ENCODE data around the gene SHBG. TPM values are rescaled to one million over a fixed set of nuclear protein-coding genes. Genes with fewer than 3 reads are reported as not detected.

SHBG gene
- total and polyA plus RNA-seq, 2 of the 4 experiments (the other 2 are of a cell fraction) = 0.36 to 0.38 TPM

- peaks cover 60% of the 10 kb centered on the region for H3K36me3 ChIP-seq (ENCODE audit: control insufficient read depth, insufficient read depth, low read length)
Observed at GRCh38 chr17:7591596-7591995, 38.3 kb upstream of the SHBG start.

More at GRCh38 chr17:7591596-7591995, 38.3 kb upstream of the SHBG start:
- Histone ChIP-seq H4K20me1 (ENCODE audit: insufficient read depth, low read length) (peaks cover 15% of the 10 kb centered on the region), H3K9me3 (ENCODE audit: control insufficient read depth, insufficient read depth, low read length) (no peaks in the 10 kb centered on the region), H3K18ac (ENCODE audit: low read depth, low read length) (no peak overlapping the region), H2AFZ (replicated peaks; ENCODE audit: low read length, poor library complexity) (no peak overlapping the region), H4K5ac (ENCODE audit: low read depth, low read length) (no peak overlapping the region), H3K79me1 (ENCODE audit: low read depth in 1 of 2, low read length in 2 of 2) (peaks cover 15 to 47% of the 10 kb centered on the region in 2 experiments), H2BK5ac (ENCODE audit: low read depth, low read length, poor library complexity, severe bottlenecking) (no peak overlapping the region), H3K9me1 (ENCODE audit: insufficient read depth, low read length) (peaks cover 6% of the 10 kb centered on the region), H3K56ac (ENCODE audit: extremely low read depth, insufficient read depth, low read length) (no peak overlapping the region), H2BK120ac (ENCODE audit: low read depth, low read length) (no peak overlapping the region), H3K4ac (ENCODE audit: low read depth, low read length) (no peak overlapping the region), H4K91ac (ENCODE audit: insufficient read depth, low read depth, low read length) (no peak overlapping the region), H2BK20ac (ENCODE audit: low read depth, low read length) (no peak overlapping the region), H4K8ac (ENCODE audit: low read depth in 2 of 2, low read length in 2 of 2) (no peak overlapping the region), H3K27ac (ENCODE audit: insufficient read depth, low read length) (no peak overlapping the region), H3K27me3 (ENCODE audit: control insufficient read depth, insufficient read depth, low read length) (no peaks in the 10 kb centered on the region), H3K23ac (ENCODE audit: low read depth, low read length) (no peak overlapping the region), H2AK9ac (replicated peaks; ENCODE audit: low read depth, low read length, poor library complexity) (no peak overlapping the region), H3K9ac (ENCODE audit: low read depth, low read length) (no peak overlapping the region), H3K4me2 (ENCODE audit: low read depth, low read length) (no peak overlapping the region), H3K14ac (replicated peaks; ENCODE audit: low read depth, low read length) (no peak overlapping the region), H3K4me1 (ENCODE audit: control insufficient read depth, insufficient read depth, low read length) (peaks cover 28% of the 10 kb centered on the region), H2BK15ac (ENCODE audit: low read depth, low read length) (no peak overlapping the region), H3K4me3 (ENCODE audit: insufficient read depth, low read depth, low read length) (no peak overlapping the region), H2AK5ac (ENCODE audit: low read depth, low read length) (no peak overlapping the region)
- in situ Hi-C loops (cut with MboI; ENCODE audit: low sequenced_read_pairs) = no loop called here
- BruUV-seq (replicated peaks) = no TSS peak
- DNase-seq = no peak
- no CpG with 5 or more reads among the region's 5 CpGs for WGBS, 2 experiments (ENCODE audit: extremely low coverage in 2 of 2, insufficient read length in 1 of 2)
- no peak for ATAC-seq (ENCODE audit: low read depth)
- TF ChIP-seq MXI1 (IDR thresholded peaks at IDR 0.05; ENCODE audit: borderline replicate concordance, low read depth, low read length) (no peak), RCOR1 (IDR thresholded peaks at IDR 0.05; ENCODE audit: insufficient replicate concordance, low read length) (no peak), POLR2A (IDR thresholded peaks at IDR 0.05; ENCODE audit: low read depth, low read length) (no peak), CHD1 (IDR thresholded peaks at IDR 0.05; ENCODE audit: low read depth, low read length) (no peak), RFX5 (IDR thresholded peaks at IDR 0.05; ENCODE audit: low read depth, low read length) (no peak), FOS (IDR thresholded peaks at IDR 0.05; ENCODE audit: low read depth, low read length) (no peak), SMC3 (IDR thresholded peaks at IDR 0.05; ENCODE audit: low read depth, low read length) (no peak), NFE2L2 (IDR thresholded peaks at IDR 0.05; ENCODE audit: low read depth, low read length) (no peak), CEBPB (IDR thresholded peaks at IDR 0.05; ENCODE audit: low read depth, low read length) (no peak), ELK1 (IDR thresholded peaks at IDR 0.05; ENCODE audit: borderline replicate concordance, low read depth, low read length) (no peak), RAD21 (IDR thresholded peaks at IDR 0.05; ENCODE audit: low read length) (no peak), MAZ (IDR thresholded peaks at IDR 0.05; ENCODE audit: borderline replicate concordance, low read depth, low read length) (no peak), MAFK (IDR thresholded peaks at IDR 0.05; ENCODE audit: low read depth, low read length) (no peak), BHLHE40 (IDR thresholded peaks at IDR 0.05; ENCODE audit: low read depth, low read length) (no peak)
- TF ChIP-seq, protein P1, sequence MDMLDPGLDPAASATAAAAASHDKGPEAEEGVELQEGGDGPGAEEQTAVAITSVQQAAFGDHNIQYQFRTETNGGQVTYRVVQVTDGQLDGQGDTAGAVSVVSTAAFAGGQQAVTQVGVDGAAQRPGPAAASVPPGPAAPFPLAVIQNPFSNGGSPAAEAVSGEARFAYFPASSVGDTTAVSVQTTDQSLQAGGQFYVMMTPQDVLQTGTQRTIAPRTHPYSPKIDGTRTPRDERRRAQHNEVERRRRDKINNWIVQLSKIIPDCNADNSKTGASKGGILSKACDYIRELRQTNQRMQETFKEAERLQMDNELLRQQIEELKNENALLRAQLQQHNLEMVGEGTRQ (IDR thresholded peaks at IDR 0.05; ENCODE audit: low read depth, low read length) = no peak
- TF ChIP-seq, protein P2, sequence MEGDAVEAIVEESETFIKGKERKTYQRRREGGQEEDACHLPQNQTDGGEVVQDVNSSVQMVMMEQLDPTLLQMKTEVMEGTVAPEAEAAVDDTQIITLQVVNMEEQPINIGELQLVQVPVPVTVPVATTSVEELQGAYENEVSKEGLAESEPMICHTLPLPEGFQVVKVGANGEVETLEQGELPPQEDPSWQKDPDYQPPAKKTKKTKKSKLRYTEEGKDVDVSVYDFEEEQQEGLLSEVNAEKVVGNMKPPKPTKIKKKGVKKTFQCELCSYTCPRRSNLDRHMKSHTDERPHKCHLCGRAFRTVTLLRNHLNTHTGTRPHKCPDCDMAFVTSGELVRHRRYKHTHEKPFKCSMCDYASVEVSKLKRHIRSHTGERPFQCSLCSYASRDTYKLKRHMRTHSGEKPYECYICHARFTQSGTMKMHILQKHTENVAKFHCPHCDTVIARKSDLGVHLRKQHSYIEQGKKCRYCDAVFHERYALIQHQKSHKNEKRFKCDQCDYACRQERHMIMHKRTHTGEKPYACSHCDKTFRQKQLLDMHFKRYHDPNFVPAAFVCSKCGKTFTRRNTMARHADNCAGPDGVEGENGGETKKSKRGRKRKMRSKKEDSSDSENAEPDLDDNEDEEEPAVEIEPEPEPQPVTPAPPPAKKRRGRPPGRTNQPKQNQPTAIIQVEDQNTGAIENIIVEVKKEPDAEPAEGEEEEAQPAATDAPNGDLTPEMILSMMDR (conservative IDR thresholded peaks at IDR 0.05; ENCODE audit: low read depth, low read length) = no peak
- intact Hi-C loops (cut with micrococcal nuclease) = no loop called here
- ChIA-PET CTCF (no interaction called here), POLR2A (ENCODE audit: unreplicated experiment) (interaction anchor here (0.6 kb wide), 1 partner anchor 23 kb away, joined by 3 read pairs; no protein-coding TSS in a partner anchor)
- dilution Hi-C loops (cut with HindIII; ENCODE audit: low sequenced_read_pairs, unreplicated experiment) = no loop called here
